ENCODE data around the gene KRT10. TPM values are rescaled to one million over a fixed set of nuclear protein-coding genes. Genes with fewer than 3 reads are reported as not detected.
A peak's percentile ranks its signal among the peaks of the same experiment; 100 is the strongest.

KRT10 gene
- total RNA-seq, 1 experiment from 2014 or later: 17.7 TPM

GRCh38 chr17:40809721-40810421 is 12.5 kb downstream of the KRT10 start:
- no peak for DNase-seq (ENCODE audit: low spot score)

GRCh38 chr17:40806131-40806530 is 16.3 kb downstream of the KRT10 start:
- no peak for DNase-seq (ENCODE audit: low spot score)

GRCh38 chr17:40803617-40804082 is 18.8 kb downstream of the KRT10 start:
- peak; percentile 85 for DNase-seq (ENCODE audit: low spot score)

DNA sequence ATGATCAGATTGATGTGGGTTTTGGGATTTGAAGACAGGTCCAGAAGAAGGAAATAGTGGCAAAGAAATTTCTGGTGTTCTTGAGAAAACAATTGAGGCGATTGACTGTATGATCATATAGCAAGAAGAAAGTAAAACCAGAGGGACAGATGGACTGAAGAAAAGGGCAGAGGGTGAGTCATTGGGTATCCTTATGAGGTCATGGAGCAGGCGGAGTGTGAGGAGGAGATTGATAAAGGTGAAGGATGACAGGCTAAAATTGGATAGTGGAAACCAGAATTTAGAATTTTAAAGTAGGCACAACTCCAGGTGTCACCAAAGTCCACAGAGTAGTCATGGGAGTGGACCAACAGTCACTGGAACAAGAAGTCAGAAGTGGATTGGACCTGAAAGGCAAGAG is 21.3 kb downstream of the KRT10 start:
- DNase-seq (ENCODE audit: low spot score): no peak

DNA sequence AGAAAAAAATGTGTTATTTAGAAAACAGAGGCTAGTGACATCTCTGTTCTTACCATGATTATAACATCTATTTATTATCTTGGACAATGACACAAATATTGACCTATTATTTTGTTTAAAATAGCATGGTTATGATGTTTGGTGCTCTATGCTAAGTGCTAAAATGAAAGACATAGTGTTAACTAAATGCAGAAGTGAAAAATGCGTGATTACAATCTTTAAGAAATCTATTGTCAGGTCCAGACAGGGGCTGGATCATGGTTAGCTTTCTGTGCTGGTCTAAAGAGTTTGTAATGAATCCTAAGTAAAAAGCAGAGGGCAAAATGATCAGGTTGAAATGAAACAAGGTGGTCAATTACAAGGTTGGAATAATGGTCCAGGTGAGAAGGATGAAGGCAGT is 22.0 kb downstream of the KRT10 start:
- no peak for DNase-seq (ENCODE audit: low spot score)

- DNase-seq (ENCODE audit: low spot score): no peak
Observed at GRCh38 chr17:40799859-40800258, 22.6 kb downstream of the KRT10 start, which contains the start of gene KRT28. Gene KRT28 (minus strand): TSS chr17:40799959. CDS start chr17:40799893, 66 bp downstream.

DNA sequence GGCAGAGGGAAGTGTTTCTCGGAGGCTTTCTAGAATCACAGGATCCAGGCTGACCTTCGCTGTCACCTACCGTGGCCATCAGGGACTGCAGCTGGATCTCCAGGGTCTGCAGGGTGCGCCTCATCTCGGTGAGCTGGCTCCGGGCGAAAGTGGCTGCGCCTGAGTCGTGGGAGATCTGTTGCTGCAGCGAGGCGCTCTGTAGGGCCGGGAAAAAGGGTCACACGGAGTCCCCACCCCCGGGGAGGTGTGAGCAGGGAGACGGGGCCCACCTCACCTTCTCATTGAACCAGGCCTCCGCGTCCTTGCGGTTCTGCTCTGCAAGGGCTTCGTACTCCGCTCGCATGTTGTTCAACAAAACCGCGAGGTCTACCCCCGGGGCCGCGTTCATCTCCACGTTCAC is 25.6 kb downstream of the KRT10 start:
- DNase-seq (ENCODE audit: low spot score): no peak

- no peak for DNase-seq (ENCODE audit: low spot score)
Observed at GRCh38 chr17:40795019-40795667, 27.3 kb downstream of the KRT10 start.

DNA sequence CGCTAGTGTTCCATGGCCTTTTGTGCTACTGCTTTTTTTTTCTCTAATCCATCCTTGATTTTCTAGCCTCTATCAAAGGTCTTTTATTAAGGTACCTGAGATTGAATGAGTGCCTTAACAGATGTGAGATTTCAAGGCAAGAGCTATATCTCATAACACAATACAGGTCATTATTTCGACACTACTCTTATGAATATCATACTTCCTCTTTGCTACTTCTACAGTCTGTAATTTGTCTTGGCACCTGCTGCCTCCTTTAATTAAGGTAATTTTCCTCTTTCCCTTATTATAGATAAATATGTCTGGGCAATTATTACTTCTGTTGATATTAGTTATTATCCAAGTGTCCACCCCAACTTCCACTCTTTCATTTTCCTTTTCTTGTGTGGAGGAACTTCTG is 27.9 kb downstream of the KRT10 start:
- no peak for DNase-seq (ENCODE audit: low spot score)

DNA sequence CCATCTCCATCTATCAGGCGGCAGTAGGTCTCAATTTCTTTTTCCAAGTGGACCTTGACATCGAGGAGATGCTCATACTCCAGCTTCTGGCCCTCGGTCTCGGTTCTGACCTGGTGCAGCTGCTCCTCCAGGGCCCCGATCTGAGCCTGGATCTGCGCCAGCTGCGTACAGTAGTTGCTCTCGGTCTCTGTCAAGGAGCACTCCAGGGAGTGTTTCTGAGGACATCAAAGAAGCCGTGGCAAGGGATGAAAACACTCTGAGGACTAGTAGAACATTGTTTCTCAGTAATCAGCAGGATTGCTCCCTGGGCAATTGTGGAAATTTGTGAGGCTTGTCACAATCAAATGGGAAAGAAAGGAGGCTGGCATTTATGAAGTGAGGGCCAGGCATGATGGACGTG is 28.6 kb downstream of the KRT10 start:
- DNase-seq (ENCODE audit: low spot score): no peak

DNA sequence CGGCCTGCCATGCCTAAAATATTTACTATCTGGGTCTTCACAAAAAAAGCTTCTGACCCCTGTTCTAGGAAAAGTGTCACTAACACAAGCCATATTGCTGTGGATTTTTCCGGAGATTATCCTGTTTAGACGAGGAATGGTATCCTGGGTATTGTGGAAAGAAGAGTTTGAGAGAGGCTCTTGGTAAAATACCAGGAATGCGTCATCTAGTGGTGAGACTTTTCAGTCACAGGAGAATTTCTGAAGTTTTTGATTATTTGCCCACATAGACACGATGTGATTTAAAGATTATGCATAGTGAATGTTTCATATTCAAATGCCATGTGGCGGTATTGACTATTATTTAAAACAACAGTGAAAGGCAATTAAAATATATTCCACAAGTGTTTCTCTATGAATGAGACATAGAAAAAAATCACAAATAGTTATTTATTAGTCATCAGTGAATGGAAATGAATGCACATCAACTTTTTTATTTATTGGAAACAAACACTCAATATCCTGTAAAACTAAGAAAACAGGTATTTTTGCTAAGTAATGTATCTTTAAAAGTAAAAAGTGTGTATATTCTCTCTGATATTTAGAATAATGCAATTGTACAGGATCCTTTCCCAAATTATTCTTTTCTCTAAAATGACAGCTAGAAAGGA is 30.5 kb downstream of the KRT10 start:
- DNase-seq (ENCODE audit: low spot score): peak; percentile 59

DNA sequence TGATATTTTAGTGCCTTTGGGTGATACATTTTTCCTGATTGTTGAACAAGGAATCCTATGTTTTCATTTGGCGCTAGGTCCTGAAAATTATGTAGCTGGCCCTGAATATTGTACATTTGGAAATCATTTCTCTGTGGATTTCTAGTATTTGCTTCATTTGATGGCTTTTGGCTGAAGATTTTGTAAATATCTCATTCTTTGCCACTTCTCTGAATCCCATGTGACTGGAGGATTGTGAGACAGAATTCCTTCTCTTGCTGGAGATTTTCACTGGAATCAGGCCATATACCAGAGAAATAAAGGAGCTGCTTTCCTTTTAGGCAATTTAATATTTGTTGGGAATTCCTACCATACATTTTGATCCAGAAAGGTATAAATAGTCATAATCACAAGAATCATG is 31.3 kb downstream of the KRT10 start:
- no peak for DNase-seq (ENCODE audit: low spot score)

DNA sequence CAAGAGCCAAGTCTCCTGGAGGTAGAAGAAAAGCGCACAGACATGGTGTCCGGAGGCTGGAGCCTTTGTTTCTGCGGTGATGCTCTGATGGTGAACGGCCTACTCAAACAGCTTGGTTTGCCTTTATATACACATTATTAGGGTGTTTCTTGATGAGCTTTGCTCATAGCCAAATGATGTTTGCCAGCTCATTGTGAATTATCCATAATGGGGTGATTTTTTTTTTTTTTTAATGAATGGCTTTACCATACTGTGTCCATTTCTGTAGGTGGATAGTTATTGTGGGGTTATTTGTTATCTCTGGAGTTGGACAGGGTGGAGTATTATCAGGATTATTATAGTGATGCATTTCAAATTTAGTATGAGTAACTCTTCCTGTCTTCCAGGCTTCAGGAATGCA is 40.0 kb downstream of the KRT10 start, which contains the start of gene KRT27:
Gene KRT27 (minus strand): TSS at position 101 of the 400 bp plus-strand sequence. CDS start 57 bp downstream, at position 44.
- no peak for DNase-seq (ENCODE audit: low spot score)

- DNase-seq (ENCODE audit: low spot score): no peak
Observed at GRCh38 chr17:40779181-40779909, 43.1 kb downstream of the KRT10 start.

DNA sequence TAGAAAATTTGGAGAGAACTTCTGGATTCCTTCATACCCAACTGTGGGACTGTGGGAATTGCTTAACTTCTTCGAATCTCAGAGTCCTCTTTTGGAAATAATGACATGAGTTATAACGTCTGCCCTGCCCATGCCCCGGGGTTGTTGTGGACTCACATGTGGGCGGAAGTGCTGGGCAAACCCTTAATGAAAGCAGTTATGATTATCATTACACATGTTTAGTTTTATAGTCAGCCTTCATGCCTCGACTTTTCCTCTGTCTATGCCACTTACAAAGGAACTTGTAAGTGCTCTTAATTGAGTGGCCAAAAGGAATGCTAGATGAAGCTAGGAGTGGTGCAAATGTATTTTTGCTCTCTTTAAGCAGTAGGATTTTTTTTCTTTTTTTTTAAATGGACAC is 44.0 kb downstream of the KRT10 start:
- DNase-seq (ENCODE audit: low spot score): no peak

GRCh38 chr17:40777971-40778370 is 44.4 kb downstream of the KRT10 start:
- no peak for DNase-seq (ENCODE audit: low spot score)

DNA sequence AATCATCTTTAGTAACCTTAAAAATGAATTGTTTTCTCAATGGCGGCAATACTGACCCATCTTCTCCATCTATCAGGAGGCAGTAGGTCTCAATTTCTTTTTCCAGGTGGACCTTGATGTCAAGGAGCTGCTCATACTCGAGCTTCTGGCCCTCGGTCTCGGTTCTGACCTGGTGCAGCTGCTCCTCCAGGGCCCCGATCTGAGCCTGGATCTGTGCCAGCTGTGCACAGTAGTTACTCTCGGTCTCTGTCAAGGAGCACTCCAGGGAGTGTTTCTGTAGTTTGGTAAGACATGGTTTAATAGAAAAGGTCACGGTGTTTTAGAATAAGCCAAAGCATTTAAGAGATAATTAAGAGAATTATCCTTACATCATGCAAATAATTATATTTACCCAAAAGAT is 45.0 kb downstream of the KRT10 start:
- no peak for DNase-seq (ENCODE audit: low spot score)

DNA sequence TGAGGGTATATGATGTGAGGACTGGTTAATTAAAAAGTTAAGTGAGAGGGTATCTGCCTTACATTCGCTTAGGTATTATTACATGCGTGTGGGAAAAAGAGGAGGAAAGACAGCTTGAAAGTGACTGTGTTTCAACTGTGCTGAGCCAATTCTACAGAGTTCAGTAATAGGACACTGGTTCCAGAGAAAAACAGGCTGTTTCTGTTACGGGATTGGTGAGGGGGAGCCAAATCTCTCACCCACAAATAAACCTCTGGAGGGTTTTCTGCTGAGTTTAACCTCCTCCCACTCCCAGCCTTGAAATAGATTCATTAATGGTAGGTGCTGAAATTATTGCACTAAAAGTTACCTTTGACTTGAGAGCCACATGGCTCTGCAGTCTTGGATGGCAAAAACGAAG is 46.5 kb downstream of the KRT10 start:
- no peak for DNase-seq (ENCODE audit: low spot score)

DNA sequence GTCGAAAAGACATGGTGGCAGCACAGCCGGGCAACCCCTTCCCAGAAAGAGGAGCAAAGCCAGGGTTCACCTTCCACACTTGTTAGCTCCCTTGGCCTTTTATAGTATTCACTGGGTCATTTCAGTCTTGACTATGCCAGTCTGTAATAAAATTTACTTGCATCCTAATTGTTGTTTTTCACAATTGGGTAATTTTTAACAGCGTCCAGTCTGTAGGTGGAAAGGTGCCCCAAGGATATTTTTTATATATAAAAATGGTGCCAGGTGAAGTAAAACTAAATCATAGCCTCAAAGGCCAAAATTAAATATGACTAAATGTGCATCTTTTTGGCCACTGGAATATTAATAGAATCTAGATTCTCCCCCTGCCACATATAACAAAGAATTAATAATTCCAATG is 50.3 kb downstream of the KRT10 start, which contains the start of gene KRT26:
Gene KRT26 (minus strand): TSS at position 101 of the 400 bp plus-strand sequence. CDS start 88 bp downstream, at position 13.
- no peak for DNase-seq (ENCODE audit: low spot score)

All from HT-29 (cell line).